ENCODE data around the gene OLFML2A.
"Not testable (repeated sequence)": the region's sequence is repeated elsewhere in the genome, so short reads cannot be mapped to it uniquely, and the experiment has no call there.

The OLFML2A gene

DNA sequence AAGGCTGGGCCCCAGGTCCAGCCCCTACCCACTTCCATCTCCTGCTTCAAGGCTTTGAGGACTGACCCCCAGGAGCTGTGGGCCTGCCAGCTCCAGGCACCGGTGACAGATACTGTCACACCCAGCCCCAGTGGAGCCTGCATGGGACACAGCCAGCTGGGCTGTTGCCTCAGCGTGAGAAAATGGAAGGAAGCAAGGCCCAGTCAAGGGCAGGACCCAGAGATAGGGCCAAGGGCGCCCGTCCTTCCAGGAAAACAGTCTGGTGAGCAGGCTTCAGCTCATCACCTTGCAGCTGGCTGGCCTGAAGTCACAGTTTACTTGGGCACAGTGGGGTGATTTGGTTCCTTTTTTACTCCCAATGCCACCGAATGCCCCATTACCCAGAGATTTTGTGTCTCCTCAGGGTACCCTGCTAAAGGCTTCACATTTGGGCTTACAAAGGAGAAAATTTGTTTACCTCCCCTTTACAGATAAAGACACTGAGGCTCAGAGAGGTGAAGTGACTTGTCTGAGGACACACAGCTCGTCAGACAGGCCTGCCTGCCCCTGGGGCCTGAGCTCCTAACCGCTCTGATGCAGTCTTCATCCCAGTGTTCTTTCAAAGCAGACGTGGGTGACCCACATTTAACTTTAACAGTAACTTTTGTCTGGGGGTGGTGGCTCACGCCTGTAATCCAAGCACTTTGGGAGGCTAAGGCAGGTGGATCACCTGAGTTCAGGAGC is 54.9 kb downstream of the OLFML2A start:
- no peak overlapping the region for H3K9ac ChIP-seq (ENCODE audit: low read depth, low read length)
- no peaks in the 10 kb centered on the region for H3K9me3 ChIP-seq (ENCODE audit: control insufficient read depth, insufficient read depth, low read length)
- H3K36me3 ChIP-seq (ENCODE audit: control insufficient read depth, insufficient read depth, low read length), result no peaks in the 10 kb centered on the region
- no peaks in the 10 kb centered on the region for H3K27me3 ChIP-seq (ENCODE audit: control insufficient read depth, insufficient read depth, low read length)
- H3K27ac ChIP-seq (ENCODE audit: low read depth, low read length), result no peak overlapping the region
- peaks cover 6% of the 10 kb centered on the region for H3K4me1 ChIP-seq (ENCODE audit: control insufficient read depth, insufficient read depth, low read length)
- no peak overlapping the region for H3K4me3 ChIP-seq (ENCODE audit: low read depth, low read length)

DNA sequence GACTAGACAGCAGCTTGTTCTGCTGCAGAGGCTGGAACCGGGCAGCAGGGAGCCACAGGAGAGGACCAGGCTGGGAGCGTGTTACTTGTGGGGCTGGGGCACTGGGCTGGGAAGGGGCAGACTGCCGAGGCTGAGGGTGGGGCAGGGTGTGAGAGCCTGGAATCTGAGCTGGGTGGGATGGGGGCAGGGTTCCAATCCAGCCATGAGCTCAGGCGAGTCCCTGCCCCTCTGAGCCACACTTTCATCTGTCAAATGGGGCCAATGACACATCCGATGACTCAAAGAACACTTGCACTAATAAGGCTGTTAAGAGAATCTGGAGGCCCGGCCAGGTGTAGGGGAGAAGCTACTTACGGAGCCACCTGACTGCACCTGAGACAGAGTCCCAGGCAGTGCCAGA is 57.7 kb downstream of the OLFML2A start:
- Histone ChIP-seq H3K27me3 (ENCODE audit: control insufficient read depth, insufficient read depth, low read length) (no peaks in the 10 kb centered on the region), H3K9me3 (ENCODE audit: control insufficient read depth, insufficient read depth, low read length) (no peaks in the 10 kb centered on the region), H3K4me1 (ENCODE audit: control insufficient read depth, insufficient read depth, low read length) (peaks cover under 1% of the 10 kb centered on the region), H3K4me3 (ENCODE audit: low read depth, low read length) (no peak overlapping the region), H3K36me3 (ENCODE audit: control insufficient read depth, insufficient read depth, low read length) (no peaks in the 10 kb centered on the region), H3K27ac (ENCODE audit: low read depth, low read length) (no peak overlapping the region), H3K9ac (ENCODE audit: low read depth, low read length) (no peak overlapping the region)

DNA sequence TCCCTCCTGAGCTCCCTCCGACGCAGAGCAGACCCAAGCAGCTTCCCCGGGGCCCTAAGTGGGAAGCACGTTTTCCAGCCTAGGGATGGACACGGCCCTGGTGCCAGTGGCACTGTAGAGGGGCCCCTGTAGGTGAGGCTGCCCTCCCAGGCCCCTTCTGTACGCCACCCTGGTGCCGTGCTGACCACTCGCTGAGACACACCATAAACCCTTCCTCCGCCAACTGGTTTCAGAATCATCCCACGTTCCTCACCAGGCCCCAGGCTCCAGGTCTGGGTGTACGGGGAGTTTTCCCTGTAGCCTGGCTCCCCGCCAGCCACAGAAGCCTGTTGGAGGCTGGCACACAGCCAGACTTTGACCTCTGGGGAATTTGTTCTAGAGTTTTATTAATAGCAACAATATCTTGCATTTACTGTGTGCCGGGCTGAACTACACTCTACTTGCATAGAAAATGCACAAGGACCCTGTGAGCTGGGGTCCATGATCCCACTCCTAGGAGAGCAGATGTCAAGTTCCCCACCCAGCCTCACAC is 58.2 kb downstream of the OLFML2A start:
- Histone ChIP-seq H3K27me3 (ENCODE audit: control insufficient read depth, insufficient read depth, low read length) (no peaks in the 10 kb centered on the region), H3K9ac (ENCODE audit: low read depth, low read length) (no peak overlapping the region), H3K4me1 (ENCODE audit: control insufficient read depth, insufficient read depth, low read length) (no peaks in the 10 kb centered on the region), H3K36me3 (ENCODE audit: control insufficient read depth, insufficient read depth, low read length) (no peaks in the 10 kb centered on the region), H3K9me3 (ENCODE audit: control insufficient read depth, insufficient read depth, low read length) (no peaks in the 10 kb centered on the region), H3K4me3 (ENCODE audit: low read depth, low read length) (no peak overlapping the region), H3K27ac (ENCODE audit: low read depth, low read length) (no peak overlapping the region)

DNA sequence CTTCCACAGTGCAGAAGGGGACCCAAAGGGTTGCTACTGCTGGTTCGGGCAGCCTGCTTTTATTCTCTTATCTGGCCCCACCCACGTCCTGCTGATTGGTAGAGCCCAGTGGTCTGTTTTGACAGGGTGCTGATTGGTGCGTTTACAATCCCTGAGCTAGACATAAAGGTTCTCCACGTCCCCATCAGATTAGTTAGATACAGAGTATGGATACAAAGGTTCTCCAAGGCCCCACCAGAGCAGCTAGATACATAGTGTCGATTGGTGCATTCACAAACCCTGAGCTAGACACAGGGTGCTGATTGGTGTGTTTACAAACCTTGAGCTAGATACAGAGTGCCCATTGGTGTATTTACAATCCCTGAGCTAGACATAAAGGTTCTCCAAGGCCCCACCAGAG is 61.2 kb downstream of the OLFML2A start:
- H3K27me3 ChIP-seq (ENCODE audit: control insufficient read depth, insufficient read depth, low read length); H3K36me3 ChIP-seq (ENCODE audit: control insufficient read depth, insufficient read depth, low read length); H3K27ac ChIP-seq (ENCODE audit: low read depth, low read length); H3K9ac ChIP-seq (ENCODE audit: low read depth, low read length); H3K4me1 ChIP-seq (ENCODE audit: control insufficient read depth, insufficient read depth, low read length); H3K9me3 ChIP-seq (ENCODE audit: control insufficient read depth, insufficient read depth, low read length); H3K4me3 ChIP-seq (ENCODE audit: low read depth, low read length): not testable (repeated sequence)

DNA sequence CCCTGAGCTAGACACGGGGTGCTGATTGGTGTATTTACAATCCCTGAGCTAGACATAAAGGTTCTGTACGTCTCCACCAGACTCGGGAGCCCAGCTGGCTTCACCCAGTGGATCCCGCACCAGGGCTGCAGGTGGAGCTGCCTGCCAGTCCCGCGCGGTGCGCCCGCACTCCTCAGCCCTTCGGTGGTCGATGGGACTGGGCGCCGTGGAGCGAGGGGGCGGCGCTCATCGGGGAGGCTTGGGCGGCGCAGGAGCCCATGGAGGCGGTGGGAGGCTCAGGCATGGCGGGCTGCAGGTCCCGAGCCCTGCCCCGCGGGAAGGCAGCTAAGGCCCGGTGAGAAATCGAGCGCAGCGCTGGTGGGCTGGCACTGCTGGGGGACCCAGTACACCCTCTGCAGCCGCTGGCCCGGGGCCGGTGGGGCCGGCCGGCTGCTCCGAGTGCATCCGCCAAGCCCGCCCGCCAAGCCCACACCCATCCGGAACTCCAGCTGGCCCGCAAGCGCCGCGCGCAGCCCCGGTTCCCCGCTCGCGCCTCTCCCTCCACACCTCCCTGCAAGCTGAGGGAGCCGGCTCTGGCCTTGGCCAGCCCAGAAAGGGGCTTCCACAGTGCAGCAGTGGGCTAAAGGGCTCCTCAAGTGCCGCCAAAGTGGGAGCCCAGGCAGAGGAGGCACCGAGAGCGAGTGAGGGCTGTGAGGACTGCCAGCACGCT is 61.8 kb downstream of the OLFML2A start:
- not testable (repeated sequence) for H3K36me3 ChIP-seq (ENCODE audit: control insufficient read depth, insufficient read depth, low read length); H3K27ac ChIP-seq (ENCODE audit: low read depth, low read length)

DNA sequence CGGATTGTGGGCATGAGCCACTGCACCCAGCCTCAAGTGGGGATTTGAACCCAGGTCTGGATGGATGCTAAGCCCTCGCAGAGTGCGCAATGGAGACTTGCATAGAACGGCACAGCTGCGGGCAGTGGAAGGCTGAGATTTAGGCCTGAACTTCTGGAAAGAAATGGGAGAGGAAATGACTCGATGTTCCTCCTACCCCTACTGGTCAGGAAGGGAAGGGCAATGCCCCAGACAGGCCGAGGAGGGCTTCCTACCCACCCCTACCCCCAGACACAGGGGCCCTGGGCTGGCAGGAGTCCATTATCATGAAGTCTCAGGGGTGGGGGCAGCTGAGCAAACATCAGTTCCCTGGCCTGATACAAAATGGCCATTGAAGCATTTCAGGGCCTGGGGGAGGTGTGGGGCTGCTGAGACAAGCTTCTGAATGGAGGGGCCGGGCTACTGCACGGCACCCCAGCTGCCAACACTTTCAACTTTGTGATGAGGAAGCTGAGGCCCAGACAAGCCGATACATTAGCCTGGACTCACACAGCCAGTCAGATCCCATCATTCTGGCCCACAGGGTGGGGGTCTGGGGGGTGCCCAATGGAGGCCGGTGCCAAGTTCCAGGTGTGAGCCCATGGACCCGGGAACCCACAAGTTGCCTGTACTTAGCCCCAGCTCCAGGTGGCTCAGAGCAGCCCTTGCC is 62.8 kb downstream of the OLFML2A start:
- H3K9me3 ChIP-seq (ENCODE audit: control insufficient read depth, insufficient read depth, low read length), result no peaks in the 10 kb centered on the region
- no peaks in the 10 kb centered on the region for H3K36me3 ChIP-seq (ENCODE audit: control insufficient read depth, insufficient read depth, low read length)
- no peak overlapping the region for H3K9ac ChIP-seq (ENCODE audit: low read depth, low read length)
- H3K27me3 ChIP-seq (ENCODE audit: control insufficient read depth, insufficient read depth, low read length), result no peaks in the 10 kb centered on the region
- H3K4me3 ChIP-seq (ENCODE audit: low read depth, low read length), result no peak overlapping the region
- H3K4me1 ChIP-seq (ENCODE audit: control insufficient read depth, insufficient read depth, low read length), result no peaks in the 10 kb centered on the region; the same call in 1 of the 2 replicates
- peak overlapping the region; percentile 52 for H3K27ac ChIP-seq (ENCODE audit: low read depth, low read length)

More for the DNA sequence above, 61.8 kb downstream of the OLFML2A start:
- not testable (repeated sequence) for H3K9ac ChIP-seq (ENCODE audit: low read depth, low read length); H3K9me3 ChIP-seq (ENCODE audit: control insufficient read depth, insufficient read depth, low read length); H3K4me1 ChIP-seq (ENCODE audit: control insufficient read depth, insufficient read depth, low read length); H3K27me3 ChIP-seq (ENCODE audit: control insufficient read depth, insufficient read depth, low read length); H3K4me3 ChIP-seq (ENCODE audit: low read depth, low read length)

DNA sequence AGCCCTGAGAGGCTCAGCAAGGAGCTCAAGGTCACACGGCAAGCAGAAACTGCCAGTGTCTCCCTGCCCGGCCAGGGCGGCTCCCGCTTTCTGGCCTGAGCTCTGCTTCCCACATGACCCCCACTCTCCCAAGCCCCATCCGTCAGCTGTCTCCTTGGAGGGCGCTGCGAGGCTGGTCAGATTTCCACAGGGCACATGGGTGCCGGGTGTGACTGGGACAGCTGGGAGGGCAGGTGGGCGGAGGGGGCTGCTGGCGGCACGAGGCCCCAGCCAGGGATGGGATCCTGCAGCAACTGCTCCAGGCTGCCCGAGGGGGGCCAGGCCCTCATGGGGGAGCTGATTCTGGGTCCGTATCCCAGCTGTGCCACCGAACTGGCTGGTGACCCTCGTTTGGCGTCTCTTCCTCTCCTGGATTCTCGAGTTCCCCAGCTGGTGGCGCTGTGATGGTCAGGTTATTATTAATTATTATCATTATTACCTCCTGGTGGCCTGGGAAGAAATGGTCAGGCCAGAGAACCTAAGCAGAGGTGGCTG is 63.4 kb downstream of the OLFML2A start:
- Histone ChIP-seq H3K4me1 (ENCODE audit: control insufficient read depth, insufficient read depth, low read length) (no peaks in the 10 kb centered on the region; the same call in 1 of the 2 replicates), H3K9me3 (ENCODE audit: control insufficient read depth, insufficient read depth, low read length) (no peaks in the 10 kb centered on the region), H3K27me3 (ENCODE audit: control insufficient read depth, insufficient read depth, low read length) (no peaks in the 10 kb centered on the region), H3K27ac (ENCODE audit: low read depth, low read length) (peak overlapping the region; percentile 52), H3K9ac (ENCODE audit: low read depth, low read length) (no peak overlapping the region), H3K4me3 (ENCODE audit: low read depth, low read length) (no peak overlapping the region), H3K36me3 (ENCODE audit: control insufficient read depth, insufficient read depth, low read length) (no peaks in the 10 kb centered on the region)

DNA sequence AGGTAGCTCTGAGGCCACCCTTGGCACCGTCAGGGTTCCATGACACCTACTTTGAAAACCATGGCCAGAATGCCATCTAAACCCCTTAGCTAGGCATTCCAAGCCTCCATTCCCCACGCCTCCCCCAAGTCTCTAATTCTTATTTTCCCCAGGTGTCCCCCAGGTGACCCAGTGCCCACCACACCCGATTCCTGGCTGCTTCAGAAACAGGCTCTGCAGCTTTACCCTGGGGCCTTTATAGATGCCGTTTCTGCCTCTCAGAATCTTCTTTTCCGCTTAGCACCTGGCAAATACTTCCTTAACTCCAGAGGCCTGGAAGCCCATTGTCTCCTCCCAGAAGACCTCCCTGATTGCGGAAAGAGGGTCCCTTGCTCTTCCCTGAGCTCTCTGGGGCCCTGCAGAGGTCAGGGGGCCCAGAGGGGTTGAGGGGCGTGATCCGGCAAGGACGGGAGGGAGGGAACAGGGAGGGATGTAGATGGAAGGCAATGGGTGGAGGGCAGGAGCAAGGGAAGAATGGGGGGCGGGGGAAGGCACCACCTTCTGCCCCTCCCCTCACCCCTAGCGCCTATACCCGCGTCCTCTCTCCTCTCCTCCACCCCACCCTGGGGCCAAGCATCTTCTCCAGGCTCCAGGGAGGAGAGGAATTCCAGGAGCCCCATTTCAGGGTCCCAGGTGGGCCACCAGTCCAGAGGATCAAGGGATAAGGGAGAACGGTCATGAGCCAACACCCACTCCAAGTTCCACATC is 64.3 kb downstream of the OLFML2A start:
- Histone ChIP-seq H3K27ac (ENCODE audit: low read depth, low read length) (no peak overlapping the region), H3K36me3 (ENCODE audit: control insufficient read depth, insufficient read depth, low read length) (no peaks in the 10 kb centered on the region), H3K9me3 (ENCODE audit: control insufficient read depth, insufficient read depth, low read length) (no peaks in the 10 kb centered on the region), H3K27me3 (ENCODE audit: control insufficient read depth, insufficient read depth, low read length) (no peaks in the 10 kb centered on the region), H3K4me3 (ENCODE audit: low read depth, low read length) (no peak overlapping the region), H3K4me1 (ENCODE audit: control insufficient read depth, insufficient read depth, low read length) (no peaks in the 10 kb centered on the region; the same call in 1 of the 2 replicates), H3K9ac (ENCODE audit: low read depth, low read length) (no peak overlapping the region)

DNA sequence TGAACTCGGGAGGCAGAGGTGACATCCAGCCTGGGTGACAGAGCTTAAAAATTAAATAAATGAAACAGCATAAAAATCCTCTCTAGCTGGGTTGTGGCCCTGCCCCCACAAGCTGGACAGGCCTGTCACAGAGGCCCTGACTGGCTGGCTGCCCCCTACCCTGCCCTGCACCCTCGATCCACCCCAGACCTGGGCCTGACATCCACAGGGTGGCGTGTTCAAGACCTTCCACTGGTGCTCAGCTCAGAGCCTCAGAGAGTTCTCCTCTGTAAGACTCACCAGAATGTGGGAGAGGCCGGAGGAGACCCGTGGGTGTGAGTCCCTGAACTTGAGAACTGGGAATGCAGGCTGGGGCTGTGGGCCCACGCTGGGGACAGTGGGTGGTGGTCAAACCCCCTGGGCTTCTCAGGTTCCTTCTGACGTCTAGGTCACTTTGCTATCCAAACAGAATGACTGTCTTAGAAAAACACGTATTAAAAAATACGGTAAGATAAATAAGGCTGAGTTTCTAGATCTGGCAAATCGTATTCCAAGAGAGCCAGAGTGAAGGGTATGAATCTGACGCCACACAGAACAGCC is 66.6 kb downstream of the OLFML2A start:
- no peak overlapping the region for H3K9ac ChIP-seq (ENCODE audit: low read depth, low read length)
- H3K27ac ChIP-seq (ENCODE audit: low read depth, low read length), result no peak overlapping the region
- no peaks in the 10 kb centered on the region for H3K27me3 ChIP-seq (ENCODE audit: control insufficient read depth, insufficient read depth, low read length)
- H3K4me1 ChIP-seq (ENCODE audit: control insufficient read depth, insufficient read depth, low read length), result no peaks in the 10 kb centered on the region; the same call in 1 of the 2 replicates
- H3K4me3 ChIP-seq (ENCODE audit: low read depth, low read length), result no peak overlapping the region
- H3K9me3 ChIP-seq (ENCODE audit: control insufficient read depth, insufficient read depth, low read length), result no peaks in the 10 kb centered on the region
- no peaks in the 10 kb centered on the region for H3K36me3 ChIP-seq (ENCODE audit: control insufficient read depth, insufficient read depth, low read length)

DNA sequence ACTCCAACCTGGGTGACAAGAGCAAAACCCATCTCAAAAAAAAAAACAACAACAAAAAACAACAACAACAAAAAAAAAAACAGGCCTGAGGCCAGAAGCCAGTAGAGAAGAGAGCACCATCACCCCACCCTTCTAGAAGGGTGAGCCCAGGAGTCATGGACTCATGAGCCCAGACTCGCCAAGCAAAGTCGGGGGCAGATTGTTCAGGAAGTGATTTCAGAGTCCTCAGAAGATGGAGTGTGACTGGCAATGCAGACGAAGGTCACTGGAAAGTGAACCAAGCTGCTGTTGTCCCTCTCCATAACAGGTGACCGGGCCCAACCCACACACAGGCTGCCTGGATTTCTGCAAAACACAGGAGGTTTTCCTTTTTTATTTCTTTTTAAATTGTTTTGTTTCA is 67.4 kb downstream of the OLFML2A start:
- Histone ChIP-seq H3K27ac (ENCODE audit: low read depth, low read length) (no peak overlapping the region), H3K4me1 (ENCODE audit: control insufficient read depth, insufficient read depth, low read length) (no peaks in the 10 kb centered on the region; the same call in 1 of the 2 replicates), H3K27me3 (ENCODE audit: control insufficient read depth, insufficient read depth, low read length) (no peaks in the 10 kb centered on the region), H3K9me3 (ENCODE audit: control insufficient read depth, insufficient read depth, low read length) (no peaks in the 10 kb centered on the region), H3K4me3 (ENCODE audit: low read depth, low read length) (no peak overlapping the region), H3K36me3 (ENCODE audit: control insufficient read depth, insufficient read depth, low read length) (no peaks in the 10 kb centered on the region), H3K9ac (ENCODE audit: low read depth, low read length) (no peak overlapping the region)

All from HUES48 (cell line).